ENCODE measurements around the gene RBM47.
"Not testable (repeated sequence)": the region's sequence is repeated elsewhere in the genome, so short reads cannot be mapped to it uniquely, and the experiment has no call there.

Gene RBM47

GRCh38 chr4:40629401-40630334, at the start of gene RBM47:
RBM47 (minus strand) TSS chr4:40629864; CDS start chr4:40438893, 190,971 bp downstream.
- no peak for DNase-seq (ENCODE audit: low read depth)

DNA sequence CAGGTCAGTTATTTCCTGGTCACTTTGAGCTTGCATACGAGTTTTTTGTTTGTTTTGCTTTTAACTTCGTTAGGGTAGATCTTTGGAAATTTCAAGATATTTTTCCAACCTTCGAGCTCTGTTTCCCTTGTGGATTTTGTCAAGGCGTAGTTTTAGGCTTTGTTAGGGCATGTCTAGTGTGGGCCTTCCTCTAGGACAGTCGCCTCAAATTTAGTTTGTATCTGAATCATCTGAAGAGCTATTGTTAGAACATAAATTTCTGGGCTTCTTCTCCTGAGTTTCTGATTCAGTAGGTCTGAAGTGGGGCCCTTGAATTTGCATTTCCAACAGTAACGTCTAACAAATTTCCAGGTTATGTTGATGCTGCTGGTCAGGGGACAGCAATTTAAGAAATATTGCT, 48.8 kb upstream of the RBM47 start:
- no peak for DNase-seq (ENCODE audit: low read depth)

DNA sequence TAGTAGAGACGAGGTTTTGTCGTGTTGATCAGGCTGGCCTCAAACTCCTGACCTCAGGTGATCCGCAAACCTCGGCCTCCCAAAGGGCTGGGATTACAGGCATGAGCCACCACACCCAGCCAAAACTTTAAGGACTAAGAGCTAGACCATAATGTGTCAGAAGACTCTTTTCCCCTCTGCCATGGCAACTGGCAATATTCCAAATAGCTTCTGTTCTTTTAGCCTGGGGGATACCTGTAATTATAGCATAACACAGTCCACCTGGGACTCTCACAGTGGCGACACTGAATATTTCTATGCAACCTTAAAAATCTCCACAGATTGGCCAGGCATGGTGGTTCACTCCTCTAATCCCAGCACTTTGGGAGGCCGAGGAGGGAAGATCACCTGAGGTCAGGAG, 45.5 kb upstream of the RBM47 start:
- DNase-seq (ENCODE audit: low read depth), result no peak

GRCh38 chr4:40672528-40673522, 43.2 kb upstream of the RBM47 start:
- DNase-seq (ENCODE audit: low read depth), result no peak

GRCh38 chr4:40669504-40669903, 39.8 kb upstream of the RBM47 start:
- no peak for DNase-seq (ENCODE audit: low read depth)

DNA sequence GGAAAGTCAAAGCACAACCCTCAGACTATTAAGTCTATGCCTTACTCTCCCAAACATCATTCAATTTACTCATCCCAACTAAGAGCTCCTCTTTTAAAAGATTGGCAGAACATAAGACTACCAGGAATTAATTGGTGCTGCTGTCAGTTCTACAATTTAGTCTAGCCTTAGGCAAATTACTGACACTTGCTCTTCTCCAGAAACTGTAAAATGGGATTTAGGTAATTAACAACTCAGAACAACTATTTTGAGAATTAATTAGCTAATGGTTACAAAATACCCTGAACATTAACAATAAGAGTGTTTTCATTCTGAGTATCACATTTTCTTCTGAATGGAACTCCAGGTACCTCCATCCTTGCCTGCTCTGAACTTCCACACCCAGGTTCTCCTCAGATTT, 36.2 kb upstream of the RBM47 start:
- no peak for DNase-seq (ENCODE audit: low read depth)

GRCh38 chr4:40662962-40663604, 33.4 kb upstream of the RBM47 start:
- no peak for DNase-seq (ENCODE audit: low read depth)

GRCh38 chr4:40661803-40662202, 32.1 kb upstream of the RBM47 start:
- DNase-seq (ENCODE audit: low read depth), result no peak

DNA sequence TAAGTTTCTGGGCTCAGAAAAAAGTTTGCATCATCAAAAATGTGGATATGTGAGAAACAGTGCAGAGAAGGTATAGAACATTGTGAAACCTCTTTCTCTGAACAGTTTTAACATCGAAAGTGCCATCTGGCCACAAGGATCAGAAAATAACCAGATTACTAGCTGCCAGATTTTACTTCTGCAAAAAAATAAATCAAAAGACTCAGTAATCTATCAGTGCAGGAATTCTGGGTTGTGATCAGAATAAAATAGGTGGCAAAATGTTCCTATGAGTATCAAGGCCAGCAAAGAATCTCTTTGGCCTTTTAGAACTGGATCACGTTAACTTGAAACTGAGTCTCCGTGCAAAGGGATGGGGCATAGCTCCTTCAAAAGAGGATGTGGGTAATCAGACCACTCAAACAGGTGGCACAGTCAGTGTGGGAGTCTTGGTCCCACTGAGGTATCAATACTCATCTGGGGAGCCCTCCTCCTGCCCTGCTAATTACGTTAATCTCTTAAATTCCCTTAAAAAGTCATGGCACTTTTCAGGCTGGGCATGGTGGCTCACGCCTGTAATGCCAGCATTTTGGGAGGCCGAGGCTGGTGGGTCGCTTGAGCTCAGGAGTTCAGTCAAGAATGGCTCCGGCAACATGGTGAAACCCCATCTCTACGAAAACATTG, 26.7 kb upstream of the RBM47 start:
- DNase-seq (ENCODE audit: low read depth), result no peak

DNA sequence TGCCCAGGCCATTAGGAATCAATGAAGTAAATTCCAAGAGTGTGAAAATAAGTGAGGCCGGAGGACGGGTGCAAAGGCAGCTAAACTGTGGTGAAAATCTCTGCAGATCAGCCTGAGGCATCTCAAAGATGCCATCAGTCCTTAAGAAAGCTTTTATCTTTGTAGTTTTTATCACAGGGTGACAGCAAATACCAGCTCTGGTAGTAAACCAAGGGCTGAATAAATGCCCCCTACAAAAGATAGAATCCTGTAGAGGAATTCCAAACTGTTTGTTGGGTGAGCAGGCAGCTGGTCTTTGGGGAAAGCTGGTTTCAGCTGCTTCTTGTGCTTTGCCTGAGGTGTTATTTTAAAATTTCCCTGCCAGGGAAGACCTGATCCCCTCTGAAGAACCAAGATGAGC, 21.6 kb upstream of the RBM47 start:
- no peak for DNase-seq (ENCODE audit: low read depth)

DNA sequence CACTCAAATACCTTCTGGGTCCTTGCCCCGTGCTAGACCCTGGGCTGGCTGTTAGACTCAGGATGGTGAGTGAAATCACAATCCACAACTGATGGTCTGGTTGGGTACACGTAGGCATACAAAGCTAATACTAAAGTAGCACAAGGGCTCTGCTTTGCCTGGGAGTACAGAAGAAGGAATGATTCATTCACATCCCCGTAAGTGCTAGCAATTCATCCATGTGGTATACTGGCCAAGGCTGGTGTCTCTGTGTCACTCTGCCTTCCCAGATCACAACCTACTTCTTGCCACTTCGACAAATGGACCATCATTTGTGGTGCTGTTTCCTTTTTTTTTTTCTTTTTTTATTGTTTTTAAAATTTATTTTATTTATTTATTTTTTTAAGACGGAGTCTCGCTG, 19.7 kb upstream of the RBM47 start:
- DNase-seq (ENCODE audit: low read depth), result no peak

DNA sequence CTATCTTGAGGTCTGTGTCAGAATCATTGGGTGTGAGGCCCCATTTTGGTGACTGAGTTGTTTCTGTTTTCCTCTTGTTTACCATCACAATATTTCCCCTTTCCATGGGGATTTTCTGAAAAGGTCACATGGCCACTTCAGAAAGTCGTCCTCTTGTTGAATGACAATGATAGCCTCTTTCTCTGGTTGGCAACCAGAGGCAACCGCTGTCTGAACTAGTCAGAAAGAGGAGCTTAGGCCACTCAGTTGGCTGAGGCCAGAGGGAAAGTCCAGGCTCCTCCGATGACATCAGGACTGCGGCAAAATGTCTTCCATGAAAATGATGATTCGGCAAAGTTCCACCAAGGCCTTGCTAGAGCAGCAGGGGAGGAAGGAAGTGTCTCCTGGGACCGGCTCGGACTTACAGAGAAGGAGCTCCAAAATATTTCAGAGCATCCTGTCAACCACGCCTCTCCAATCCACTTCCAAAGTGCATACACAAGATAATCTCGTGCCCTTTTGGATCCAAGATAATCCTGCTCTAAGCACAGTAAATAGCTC, 19.1 kb upstream of the RBM47 start:
- no peak for DNase-seq (ENCODE audit: low read depth)

DNA sequence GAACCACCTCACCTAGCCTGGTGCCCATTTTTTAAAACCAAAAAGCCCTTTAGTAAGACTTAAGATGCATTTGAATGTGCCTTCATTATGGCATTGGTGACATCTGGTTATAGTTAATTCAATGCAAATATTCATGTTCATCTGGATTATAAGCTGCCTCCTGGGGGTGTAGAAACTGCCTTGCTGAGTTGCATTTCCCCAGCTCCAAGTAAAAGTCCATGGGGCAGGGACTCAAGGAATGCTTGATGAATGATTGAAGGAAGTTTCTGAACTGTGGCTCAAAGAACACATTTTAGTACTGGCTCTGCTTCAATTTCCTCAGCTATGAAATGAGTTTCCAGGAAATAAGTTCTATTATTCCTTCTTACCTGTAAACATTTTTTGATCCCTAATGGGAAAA, 18.5 kb upstream of the RBM47 start:
- no peak for DNase-seq (ENCODE audit: low read depth)

DNA sequence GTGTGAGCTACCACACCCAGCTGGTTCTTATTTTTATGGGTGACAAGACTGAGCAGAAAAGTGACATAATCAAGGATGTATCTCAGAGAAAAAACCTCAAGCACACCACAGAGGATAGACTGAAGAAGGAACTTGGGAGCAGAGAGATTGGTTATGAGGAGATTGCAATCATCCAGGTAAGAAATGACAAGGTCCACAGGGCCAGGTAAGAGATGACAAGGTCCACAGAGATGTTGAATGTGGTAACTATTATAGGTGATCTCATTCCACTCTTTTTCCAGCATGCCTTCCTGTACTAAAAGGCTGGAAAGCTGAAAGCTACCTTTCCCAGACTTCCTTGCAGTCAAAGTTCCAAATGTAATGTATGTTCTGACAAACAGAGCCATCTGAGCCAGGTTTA, 15.9 kb upstream of the RBM47 start:
- DNase-seq (ENCODE audit: low read depth), result no peak

- no peak for DNase-seq (ENCODE audit: low read depth)
Measured at GRCh38 chr4:40632080-40632479, 2.4 kb upstream of the RBM47 start.

GRCh38 chr4:40630335-40631021, 814 bp upstream of the RBM47 start:
- no peak for DNase-seq (ENCODE audit: low read depth)

DNA sequence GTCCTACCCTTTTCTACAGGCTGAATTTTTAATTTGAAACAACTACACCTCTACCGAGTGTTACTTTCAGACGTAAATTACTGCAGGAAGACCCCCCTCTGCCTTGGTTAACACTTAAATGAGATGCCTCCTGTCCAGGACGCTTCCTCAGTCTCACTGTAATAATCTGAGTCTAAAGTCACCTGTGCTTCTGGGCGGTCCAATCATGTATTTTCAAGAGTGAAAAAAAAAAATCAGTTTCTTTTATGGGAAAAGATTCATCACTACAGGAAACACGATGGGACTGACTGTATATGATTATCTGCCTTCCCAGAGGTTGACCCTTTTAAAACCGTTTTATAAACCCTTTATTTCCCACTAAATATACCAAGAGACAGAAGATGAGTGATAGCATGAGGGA, 776 bp downstream of the RBM47 start:
- no peak for DNase-seq (ENCODE audit: low read depth)

- not testable (repeated sequence) for DNase-seq (ENCODE audit: low read depth)
Measured at GRCh38 chr4:40628407-40628806, 1.3 kb downstream of the RBM47 start.

DNA sequence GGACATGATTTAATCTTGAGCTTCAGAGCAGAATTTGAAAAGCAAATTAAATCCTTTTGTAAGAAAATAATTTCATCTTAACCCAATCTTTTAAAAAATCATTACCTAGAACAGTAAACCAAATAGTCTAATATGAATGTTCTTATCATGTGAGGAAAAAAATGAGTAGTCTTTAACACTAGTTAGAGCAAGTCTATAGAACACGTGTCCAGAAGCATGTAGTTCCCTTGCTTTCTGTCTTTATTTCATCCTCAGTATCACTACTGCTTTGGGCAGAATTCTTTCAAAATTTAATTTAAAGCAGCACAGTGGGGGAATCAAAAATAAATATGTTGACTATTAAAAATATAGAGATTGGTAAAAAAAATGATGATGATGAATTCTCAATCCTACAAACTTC, 2.1 kb downstream of the RBM47 start:
- no peak for DNase-seq (ENCODE audit: low read depth)

- no peak for DNase-seq (ENCODE audit: low read depth)
Measured at GRCh38 chr4:40626183-40626990, 3.3 kb downstream of the RBM47 start.

All from stimulated activated CD8-positive, alpha-beta memory T cell treated with anti-CD3 and anti-CD28 coated beads, Interleukin-4, amount 100 ng/mL, for 24 hours (primary cell).